Measurements from ENCODE around the gene MCTP2.
"Not testable (repeated sequence)": the region's sequence is repeated elsewhere in the genome, so short reads cannot be mapped to it uniquely, and the experiment has no call there.

Gene MCTP2

DNA sequence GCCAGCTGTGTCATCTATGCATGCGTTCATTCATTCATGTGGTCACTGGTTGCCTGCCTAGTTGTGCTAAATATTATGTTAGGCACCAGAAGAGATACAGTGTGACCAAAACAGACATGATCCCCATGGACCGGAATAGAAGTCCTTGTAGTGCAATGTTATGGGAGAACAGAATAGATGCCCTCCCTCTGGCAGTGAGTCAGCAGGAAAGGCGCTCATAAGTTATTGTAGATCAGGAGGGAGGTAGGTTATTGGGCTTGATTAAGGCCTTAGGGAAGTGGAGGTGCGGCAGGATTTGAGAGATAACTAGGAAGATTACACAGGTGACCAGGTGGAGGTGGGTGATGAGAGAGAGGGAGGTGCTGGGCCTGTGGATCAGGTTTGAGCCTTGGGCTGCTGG lies 5.2 kb downstream of the MCTP2 start:
- H3K9me3 ChIP-seq (ENCODE audit: insufficient read depth, low read length) = no peaks in the 10 kb centered on the region
- H3K4me3 ChIP-seq (ENCODE audit: insufficient read length, low read depth) = no peak overlapping the region
- DNase-seq (ENCODE audit: low read depth, low spot score) = no peak
- H3K27me3 ChIP-seq (ENCODE audit: insufficient read depth, insufficient read length) = peaks cover 17% of the 10 kb centered on the region
- H3K36me3 ChIP-seq (ENCODE audit: insufficient read depth, insufficient read length, low read length) = no peaks in the 10 kb centered on the region
- no peak overlapping the region for H3K9ac ChIP-seq (ENCODE audit: insufficient read length, low read depth)
- TF ChIP-seq YY1 (IDR thresholded peaks at IDR 0.05; ENCODE audit: insufficient read depth, insufficient read length) (no peak), ZNF274 (IDR thresholded peaks at IDR 0.05; ENCODE audit: low read depth, low read length) (no peak)
- H3K4me1 ChIP-seq (ENCODE audit: insufficient read depth, insufficient read length) = no peaks in the 10 kb centered on the region

- Histone ChIP-seq H3K4me3 (ENCODE audit: insufficient read length, low read depth) (no peak overlapping the region), H3K9ac (ENCODE audit: insufficient read length, low read depth) (no peak overlapping the region), H3K27me3 (ENCODE audit: insufficient read depth, insufficient read length) (peaks cover 9% of the 10 kb centered on the region), H3K36me3 (ENCODE audit: insufficient read depth, insufficient read length, low read length) (no peaks in the 10 kb centered on the region), H3K9me3 (ENCODE audit: insufficient read depth, low read length) (0 out of 2 replicates have a peak, but pooled peaks cover 2% of the 10 kb centered on the region), H3K4me1 (ENCODE audit: insufficient read depth, insufficient read length) (no peaks in the 10 kb centered on the region)
- no peak for TF ChIP-seq ZNF274 (IDR thresholded peaks at IDR 0.05; ENCODE audit: low read depth, low read length)
- no peak for TF ChIP-seq YY1 (IDR thresholded peaks at IDR 0.05; ENCODE audit: insufficient read depth, insufficient read length)
- TF ChIP-seq SUZ12 (IDR thresholded peaks at IDR 0.05; ENCODE audit: extremely low read depth, insufficient read depth, insufficient read length) = no peak
- no peak for DNase-seq (ENCODE audit: low read depth, low spot score)
These were observed 6.5 kb downstream of the MCTP2 start for GRCh38 chr15:94237903-94238302.

- peaks cover 3% of the 10 kb centered on the region for H3K27me3 ChIP-seq (ENCODE audit: insufficient read depth, insufficient read length)
- no peak overlapping the region for H3K9ac ChIP-seq (ENCODE audit: insufficient read length, low read depth)
- no peak for TF ChIP-seq YY1 (IDR thresholded peaks at IDR 0.05; ENCODE audit: insufficient read depth, insufficient read length)
- no peak for TF ChIP-seq SUZ12 (IDR thresholded peaks at IDR 0.05; ENCODE audit: extremely low read depth, insufficient read depth, insufficient read length)
- no peak for TF ChIP-seq ZNF274 (IDR thresholded peaks at IDR 0.05; ENCODE audit: low read depth, low read length)
- H3K9me3 ChIP-seq (ENCODE audit: insufficient read depth, low read length) = peaks cover 9% of the 10 kb centered on the region
- no peak for DNase-seq (ENCODE audit: low read depth, low spot score)
- H3K36me3 ChIP-seq (ENCODE audit: insufficient read depth, insufficient read length, low read length) = no peaks in the 10 kb centered on the region
- H3K4me1 ChIP-seq (ENCODE audit: insufficient read depth, insufficient read length) = no peaks in the 10 kb centered on the region
- no peak overlapping the region for H3K4me3 ChIP-seq (ENCODE audit: insufficient read length, low read depth)
These were observed 7.3 kb downstream of the MCTP2 start for GRCh38 chr15:94238539-94239118.

- TF ChIP-seq SUZ12 (IDR thresholded peaks at IDR 0.05; ENCODE audit: extremely low read depth, insufficient read depth, insufficient read length) (no peak), ZNF274 (IDR thresholded peaks at IDR 0.05; ENCODE audit: low read depth, low read length) (no peak), YY1 (IDR thresholded peaks at IDR 0.05; ENCODE audit: insufficient read depth, insufficient read length) (no peak)
- Histone ChIP-seq H3K9me3 (ENCODE audit: insufficient read depth, low read length) (peaks cover 15% of the 10 kb centered on the region), H3K27me3 (ENCODE audit: insufficient read depth, insufficient read length) (peaks cover under 1% of the 10 kb centered on the region), H3K9ac (ENCODE audit: insufficient read length, low read depth) (no peak overlapping the region), H3K36me3 (ENCODE audit: insufficient read depth, insufficient read length, low read length) (no peaks in the 10 kb centered on the region), H3K4me1 (ENCODE audit: insufficient read depth, insufficient read length) (no peaks in the 10 kb centered on the region), H3K4me3 (ENCODE audit: insufficient read length, low read depth) (no peak overlapping the region)
- DNase-seq (ENCODE audit: low read depth, low spot score) = no peak
These were observed 8.1 kb downstream of the MCTP2 start for GRCh38 chr15:94239474-94239873.

DNA sequence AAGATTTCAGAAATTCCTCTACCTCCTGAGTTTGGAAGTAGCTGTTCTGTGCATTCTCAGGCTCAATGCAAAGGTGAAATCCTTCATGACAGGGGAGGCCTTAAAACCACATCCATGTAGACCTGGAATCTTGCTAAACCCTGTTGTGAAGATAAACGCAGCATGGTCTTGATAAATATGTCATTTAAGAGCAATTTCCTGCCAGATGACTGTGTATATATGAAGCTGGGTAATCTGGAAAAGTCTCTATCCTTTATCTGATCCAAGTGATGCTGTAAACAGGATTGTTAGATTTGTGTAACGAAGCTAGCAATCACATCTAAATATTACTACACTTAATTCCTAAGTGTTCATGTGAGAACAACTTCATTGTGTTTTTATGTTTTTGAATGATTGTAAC lies 9.1 kb downstream of the MCTP2 start:
- Histone ChIP-seq H3K4me1 (ENCODE audit: insufficient read depth, insufficient read length) (no peaks in the 10 kb centered on the region), H3K9me3 (ENCODE audit: insufficient read depth, low read length) (peaks cover 15% of the 10 kb centered on the region), H3K4me3 (ENCODE audit: insufficient read length, low read depth) (no peak overlapping the region), H3K9ac (ENCODE audit: insufficient read length, low read depth) (no peak overlapping the region), H3K27me3 (ENCODE audit: insufficient read depth, insufficient read length) (no peaks in the 10 kb centered on the region), H3K36me3 (ENCODE audit: insufficient read depth, insufficient read length, low read length) (no peaks in the 10 kb centered on the region)
- TF ChIP-seq YY1 (IDR thresholded peaks at IDR 0.05; ENCODE audit: insufficient read depth, insufficient read length) (no peak), SUZ12 (IDR thresholded peaks at IDR 0.05; ENCODE audit: extremely low read depth, insufficient read depth, insufficient read length) (no peak)
- no peak for DNase-seq (ENCODE audit: low read depth, low spot score)

- no peak overlapping the region for H3K4me3 ChIP-seq (ENCODE audit: insufficient read length, low read depth)
- no peaks in the 10 kb centered on the region for H3K36me3 ChIP-seq (ENCODE audit: insufficient read depth, insufficient read length, low read length)
- no peaks in the 10 kb centered on the region for H3K4me1 ChIP-seq (ENCODE audit: insufficient read depth, insufficient read length)
- DNase-seq (ENCODE audit: low read depth, low spot score) = no peak
- no peaks in the 10 kb centered on the region for H3K27me3 ChIP-seq (ENCODE audit: insufficient read depth, insufficient read length)
- peaks cover 15% of the 10 kb centered on the region for H3K9me3 ChIP-seq (ENCODE audit: insufficient read depth, low read length)
- H3K9ac ChIP-seq (ENCODE audit: insufficient read length, low read depth) = no peak overlapping the region
- TF ChIP-seq ZNF274 (IDR thresholded peaks at IDR 0.05; ENCODE audit: low read depth, low read length) = no peak
These were observed 10.9 kb downstream of the MCTP2 start for GRCh38 chr15:94242257-94242656.

DNA sequence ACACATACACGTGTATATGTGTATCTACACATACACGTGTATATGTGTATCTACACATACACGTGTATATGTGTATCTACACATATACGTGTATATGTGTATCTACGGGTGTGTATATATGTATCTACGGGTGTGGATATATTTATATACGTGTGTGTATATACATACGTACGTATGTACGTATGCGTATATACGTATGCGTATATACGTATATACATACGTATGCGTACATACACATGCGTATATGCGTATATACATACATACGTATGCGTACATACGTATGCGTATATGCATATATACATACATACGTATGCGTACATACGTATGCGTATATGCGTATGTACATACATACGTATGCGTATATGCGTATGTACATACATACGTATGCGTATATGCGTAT lies 11.6 kb downstream of the MCTP2 start:
- not testable (repeated sequence) for H3K27me3 ChIP-seq (ENCODE audit: insufficient read depth, insufficient read length); H3K9ac ChIP-seq (ENCODE audit: insufficient read length, low read depth); DNase-seq (ENCODE audit: low read depth, low spot score); H3K4me3 ChIP-seq (ENCODE audit: insufficient read length, low read depth); H3K4me1 ChIP-seq (ENCODE audit: insufficient read depth, insufficient read length); H3K36me3 ChIP-seq (ENCODE audit: insufficient read depth, insufficient read length, low read length)
- peaks cover 15% of the 10 kb centered on the region for H3K9me3 ChIP-seq (ENCODE audit: insufficient read depth, low read length)

GRCh38 chr15:94243418-94243817 lies 12.1 kb downstream of the MCTP2 start:
- Histone ChIP-seq H3K4me1 (ENCODE audit: insufficient read depth, insufficient read length) (no peaks in the 10 kb centered on the region), H3K36me3 (ENCODE audit: insufficient read depth, insufficient read length, low read length) (no peaks in the 10 kb centered on the region), H3K9me3 (ENCODE audit: insufficient read depth, low read length) (peaks cover 15% of the 10 kb centered on the region), H3K9ac (ENCODE audit: insufficient read length, low read depth) (no peak overlapping the region), H3K4me3 (ENCODE audit: insufficient read length, low read depth) (no peak overlapping the region), H3K27me3 (ENCODE audit: insufficient read depth, insufficient read length) (no peaks in the 10 kb centered on the region)
- TF ChIP-seq ZNF274 (IDR thresholded peaks at IDR 0.05; ENCODE audit: low read depth, low read length) (no peak), YY1 (IDR thresholded peaks at IDR 0.05; ENCODE audit: insufficient read depth, insufficient read length) (no peak), SUZ12 (IDR thresholded peaks at IDR 0.05; ENCODE audit: extremely low read depth, insufficient read depth, insufficient read length) (no peak)
- DNase-seq (ENCODE audit: low read depth, low spot score) = no peak
